SH-SY5Y (cell line): Measurements from ENCODE around the gene MAP3K14.

ENCODE experiments used
- GATA2 ChIP-seq: IDR thresholded peaks from 2 replicates; pipeline ENCODE4 v1.6.1; 2011; ENCODE audit warnings: mild to moderate bottlenecking, low read depth, low read length
- GATA3 ChIP-seq: IDR thresholded peaks from 2 replicates; pipeline ENCODE4 v1.6.1; 2011; ENCODE audit warnings: low read depth, mild to moderate bottlenecking, low read length, moderate library complexity

GRCh38 chr17:45243750-45244149 lies 73.1 kb downstream of the MAP3K14 start:
- TF ChIP-seq GATA2 (no peak), GATA3 (no peak)
